DMS53 treated with DMSO at 0.1 percent for 48 hours (cell line): Measurements from ENCODE around the gene TREML2.

Experiments used
- DNase-seq: peaks from one replicate; lab custom pipeline; 2025; ENCODE audit not compliant: unreplicated experiment; lab: John Stamatoyannopoulos, UW

Gene TREML2

DNA sequence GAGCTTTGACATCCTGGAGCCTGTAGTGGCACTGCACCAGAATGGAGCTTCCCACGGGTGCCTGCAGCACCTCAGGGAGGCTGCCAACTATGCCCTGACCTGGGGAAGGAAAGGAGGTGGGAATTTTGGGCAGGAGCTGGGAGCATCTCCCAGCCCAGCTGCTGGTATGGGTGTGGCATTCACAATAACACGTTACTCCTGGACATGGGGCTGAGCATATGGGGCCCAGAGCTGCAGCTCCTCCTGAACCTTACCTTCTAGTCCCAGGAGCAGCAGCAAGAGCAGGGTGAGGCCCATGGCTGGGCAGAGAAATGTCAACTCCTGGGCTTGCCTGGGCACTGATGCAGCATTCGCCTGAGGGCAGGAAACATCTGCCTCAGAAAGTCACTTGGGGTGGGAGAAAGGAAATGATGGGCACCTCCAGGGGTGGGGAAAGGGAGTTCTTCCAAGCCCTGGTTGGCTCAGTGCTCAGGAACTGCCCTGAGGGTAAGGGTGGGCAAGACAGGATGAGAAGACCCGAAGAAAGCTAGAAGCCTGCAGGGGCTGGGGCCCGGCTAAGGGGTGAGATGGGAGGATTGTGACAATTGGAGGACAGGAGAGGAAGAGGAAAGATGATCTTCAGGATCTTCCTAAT is 46.8 kb downstream of the TREML2 start, which contains the start of gene TREML1:
Gene TREML1, minus strand, starts transcription at position 356 of the 634 bp plus-strand sequence. Its CDS starts 59 bp downstream, at position 297.
- DNase-seq: no peak

DNA sequence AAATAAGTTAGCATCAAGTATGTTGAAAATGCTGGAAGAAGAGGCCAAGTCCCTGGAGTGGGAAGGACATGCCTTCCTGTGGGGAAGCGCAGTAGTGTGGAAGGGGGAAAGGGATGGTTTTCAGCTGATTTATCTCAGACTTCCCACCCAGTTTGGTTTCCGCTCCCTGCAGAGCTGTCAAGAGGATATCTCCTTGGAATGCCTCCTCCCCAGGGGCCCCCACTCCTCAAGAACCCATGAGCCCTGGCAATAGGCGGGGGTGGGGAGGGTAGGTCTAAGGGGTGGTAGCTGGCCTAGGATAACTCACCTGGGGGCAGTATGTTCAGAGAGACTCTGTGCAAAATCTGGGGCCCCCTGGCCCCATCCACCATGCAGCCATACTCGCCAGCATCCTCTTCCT is 47.5 kb downstream of the TREML2 start:
- no peak for DNase-seq

DNA sequence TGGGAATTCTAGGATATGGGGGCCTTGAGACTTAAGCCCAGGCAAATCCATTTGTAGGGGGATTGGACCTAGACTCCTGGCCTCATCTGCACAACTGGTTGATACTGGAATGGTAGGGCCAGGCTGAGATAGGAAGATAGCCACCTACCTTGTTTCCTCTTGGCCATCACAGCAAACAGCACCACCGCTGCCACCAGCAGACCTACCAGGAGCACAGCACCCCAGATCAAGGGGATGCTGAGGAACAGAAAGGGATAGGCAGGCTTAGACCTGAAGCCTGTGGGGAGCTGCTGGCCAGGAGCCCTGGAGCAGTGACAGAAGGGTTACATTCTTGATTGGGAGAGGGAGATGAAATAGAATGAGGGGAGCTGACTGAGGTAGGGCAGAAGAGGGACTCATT is 50.3 kb downstream of the TREML2 start:
- DNase-seq: no peak

DNA sequence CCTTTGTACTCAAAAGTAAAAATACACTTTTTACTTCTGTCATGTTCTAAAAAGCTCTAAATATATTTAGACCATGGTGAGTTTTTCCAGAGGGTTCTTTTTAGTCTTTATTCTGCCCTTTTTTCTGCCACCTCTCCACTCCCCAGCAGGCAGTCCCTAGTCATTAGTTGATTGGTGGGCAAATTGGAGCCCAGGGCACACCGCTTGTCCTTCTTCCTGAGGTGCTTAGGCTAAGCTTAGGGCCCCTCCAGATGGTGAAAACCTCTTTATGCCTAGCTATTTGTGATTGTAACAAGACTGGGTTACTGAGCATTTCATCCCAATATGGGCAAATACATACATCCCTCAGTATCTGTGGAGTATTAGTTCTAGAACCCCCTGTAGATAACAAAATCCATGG is 53.0 kb downstream of the TREML2 start:
- DNase-seq: no peak
